ENCODE data around the gene TMEM117. TPM values are rescaled to one million over a fixed set of nuclear protein-coding genes. Genes with fewer than 3 reads are reported as not detected.
A peak's percentile ranks its signal among the peaks of the same experiment; 100 is the strongest.

The TMEM117 gene
- polyA plus RNA-seq, 1 donor (not counting 4 experiments of a cell fraction or from before 2014, with no cell fraction given), result 8.5 TPM

GRCh38 chr12:44287545-44287944, 451.7 kb downstream of the TMEM117 start:
- dilution Hi-C loops (cut with MboI; ENCODE audit: extremely low pct_ligation_motif_present, low sequenced_read_pairs), result no loop called here
- Histone ChIP-seq H3K4me1 (ENCODE audit: control insufficient read depth, extremely low read depth, insufficient read depth, low read length) (peaks cover 17% of the 10 kb centered on the region), H3K9me1 (ENCODE audit: control insufficient read depth, extremely low read depth, insufficient read depth, low read length) (no peaks in the 10 kb centered on the region), H3K27me3 (ENCODE audit: control insufficient read depth, extremely low read depth, insufficient read depth, low read length) (no peaks in the 10 kb centered on the region), H3K27ac (ENCODE audit: control insufficient read depth, insufficient read depth, low read length) (peak overlapping the region; percentile 17), H4K20me1 (ENCODE audit: control insufficient read depth, extremely low read depth, insufficient read depth, low read length) (no peaks in the 10 kb centered on the region), H3K9me3 (ENCODE audit: control insufficient read depth, low read depth, low read length) (no peaks in the 10 kb centered on the region), H3K4me2 (ENCODE audit: control insufficient read depth, extremely low read depth, insufficient read depth, low read depth, low read length) (peak overlapping the region; percentile 6), H2AFZ (ENCODE audit: control insufficient read depth, low read length) (no peak overlapping the region), H3K36me3 (ENCODE audit: control insufficient read depth in 2 of 2, extremely low read depth in 1 of 2, insufficient read depth in 2 of 2, low read length in 2 of 2) (no peaks in the 10 kb centered on the region), H3K9ac (ENCODE audit: control insufficient read depth, extremely low read depth, insufficient read depth, low read length) (no peak overlapping the region), H3K79me2 (ENCODE audit: control insufficient read depth, insufficient read depth, low read length) (no peaks in the 10 kb centered on the region), H3K4me3 (ENCODE audit: control insufficient read depth in 2 of 3, extremely low read depth in 1 of 3, insufficient read depth in 2 of 3, low read depth in 1 of 3, low read length in 3 of 3) (no peak overlapping the region)
- TF ChIP-seq EZH2 (IDR thresholded peaks at IDR 0.05; ENCODE audit: low read length) (no peak), CTCF (optimal IDR thresholded peaks at IDR 0.05 in 1 of 3, IDR thresholded peaks at IDR 0.05 in 1 of 3, conservative IDR thresholded peaks at IDR 0.05 in 1 of 3; ENCODE audit: extremely low read depth in 1 of 3, insufficient read depth in 2 of 3, low read length in 3 of 3) (no peak)
- FAIRE-seq, result no peak
- DNase-seq (ENCODE audit: low read depth, low spot score), result no peak

GRCh38 chr12:44294649-44295048, 458.8 kb downstream of the TMEM117 start:
- H3K9me1 ChIP-seq (ENCODE audit: control insufficient read depth, extremely low read depth, insufficient read depth, low read length), result no peaks in the 10 kb centered on the region
- H3K36me3 ChIP-seq (ENCODE audit: control insufficient read depth in 2 of 2, extremely low read depth in 1 of 2, insufficient read depth in 2 of 2, low read length in 2 of 2), result no peaks in the 10 kb centered on the region
- H3K79me2 ChIP-seq (ENCODE audit: control insufficient read depth, insufficient read depth, low read length), result no peaks in the 10 kb centered on the region
- dilution Hi-C loops (cut with MboI; ENCODE audit: extremely low pct_ligation_motif_present, low sequenced_read_pairs), result no loop called here
- H4K20me1 ChIP-seq (ENCODE audit: control insufficient read depth, extremely low read depth, insufficient read depth, low read length), result no peaks in the 10 kb centered on the region
- TF ChIP-seq EZH2 (IDR thresholded peaks at IDR 0.05; ENCODE audit: low read length), result no peak
- TF ChIP-seq CTCF (optimal IDR thresholded peaks at IDR 0.05 in 1 of 3, IDR thresholded peaks at IDR 0.05 in 1 of 3, conservative IDR thresholded peaks at IDR 0.05 in 1 of 3; ENCODE audit: extremely low read depth in 1 of 3, insufficient read depth in 2 of 3, low read length in 3 of 3), result no peak
- no peak overlapping the region for H3K4me2 ChIP-seq (ENCODE audit: control insufficient read depth, extremely low read depth, insufficient read depth, low read depth, low read length)
- FAIRE-seq, result no peak
- no peaks in the 10 kb centered on the region for H3K4me1 ChIP-seq (ENCODE audit: control insufficient read depth, extremely low read depth, insufficient read depth, low read length)
- no peak for DNase-seq (ENCODE audit: low read depth, low spot score)
- no peak overlapping the region for H3K27ac ChIP-seq (ENCODE audit: control insufficient read depth, insufficient read depth, low read length)
- no peaks in the 10 kb centered on the region for H3K9me3 ChIP-seq (ENCODE audit: control insufficient read depth, low read depth, low read length)
- no peak overlapping the region for H3K4me3 ChIP-seq (ENCODE audit: control insufficient read depth in 2 of 3, extremely low read depth in 1 of 3, insufficient read depth in 2 of 3, low read depth in 1 of 3, low read length in 3 of 3)
- H2AFZ ChIP-seq (ENCODE audit: control insufficient read depth, low read length), result no peak overlapping the region
- H3K27me3 ChIP-seq (ENCODE audit: control insufficient read depth, extremely low read depth, insufficient read depth, low read length), result no peaks in the 10 kb centered on the region
- no peak overlapping the region for H3K9ac ChIP-seq (ENCODE audit: control insufficient read depth, extremely low read depth, insufficient read depth, low read length)

Measured in keratinocyte (primary cell).